Stimulated activated CD4-positive, alpha-beta T cell treated with anti-CD3 and anti-CD28 coated beads, Interleukin-15, amount 100 ng/mL, for 1 hour (primary cell): ENCODE data around the gene ZNF223.

Source experiments
- DNase-seq, 2 donors: peaks; one replicate each; pipeline ENCODE4 v3.0.0-alpha.2; 2020; ENCODE audit warnings: low read depth in 1 of 2, low spot score in 1 of 2

Gene ZNF223

DNA sequence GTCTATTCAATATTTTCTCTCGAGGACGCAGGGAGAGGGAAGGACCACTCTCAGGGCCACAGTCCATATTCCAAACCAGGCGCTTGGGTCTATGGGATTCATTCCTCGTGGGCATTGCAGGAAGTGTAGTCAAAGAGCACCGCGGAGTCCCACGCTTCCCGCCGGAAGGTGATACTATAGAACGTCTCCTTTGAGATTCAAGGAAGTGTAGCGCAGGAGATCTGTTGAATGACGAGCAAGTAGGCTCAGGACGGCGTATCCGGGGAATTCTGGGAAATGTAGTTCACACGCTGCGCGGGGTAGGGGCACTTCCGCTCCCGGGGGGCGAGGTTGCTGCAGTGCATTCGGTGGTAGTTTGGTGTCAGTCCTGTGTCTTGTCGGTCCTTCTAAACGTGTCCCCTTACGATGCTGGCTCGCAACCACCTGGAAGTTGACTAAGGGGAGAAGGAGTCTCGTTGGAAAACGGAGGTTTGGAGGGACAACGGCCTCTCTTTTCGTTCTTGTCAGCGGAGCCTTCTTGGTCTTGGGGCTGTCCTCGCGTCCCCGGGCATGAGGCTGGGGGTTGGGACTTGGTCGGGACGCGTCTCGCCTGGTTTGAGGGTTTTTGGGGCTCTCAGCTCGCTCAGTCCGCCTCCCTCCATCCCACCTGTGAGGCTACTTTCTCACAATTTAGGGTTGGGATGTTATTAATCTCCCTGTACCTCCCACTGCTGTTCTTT is 20.1 kb downstream of the ZNF223 start, which contains the start of gene ZNF284:
Gene ZNF284 (plus strand): TSS at position 336 of the 719 bp plus-strand sequence. CDS start 4,231 bp downstream, outside the sequence.
- peak; percentile 61 to 66 for DNase-seq

DNA sequence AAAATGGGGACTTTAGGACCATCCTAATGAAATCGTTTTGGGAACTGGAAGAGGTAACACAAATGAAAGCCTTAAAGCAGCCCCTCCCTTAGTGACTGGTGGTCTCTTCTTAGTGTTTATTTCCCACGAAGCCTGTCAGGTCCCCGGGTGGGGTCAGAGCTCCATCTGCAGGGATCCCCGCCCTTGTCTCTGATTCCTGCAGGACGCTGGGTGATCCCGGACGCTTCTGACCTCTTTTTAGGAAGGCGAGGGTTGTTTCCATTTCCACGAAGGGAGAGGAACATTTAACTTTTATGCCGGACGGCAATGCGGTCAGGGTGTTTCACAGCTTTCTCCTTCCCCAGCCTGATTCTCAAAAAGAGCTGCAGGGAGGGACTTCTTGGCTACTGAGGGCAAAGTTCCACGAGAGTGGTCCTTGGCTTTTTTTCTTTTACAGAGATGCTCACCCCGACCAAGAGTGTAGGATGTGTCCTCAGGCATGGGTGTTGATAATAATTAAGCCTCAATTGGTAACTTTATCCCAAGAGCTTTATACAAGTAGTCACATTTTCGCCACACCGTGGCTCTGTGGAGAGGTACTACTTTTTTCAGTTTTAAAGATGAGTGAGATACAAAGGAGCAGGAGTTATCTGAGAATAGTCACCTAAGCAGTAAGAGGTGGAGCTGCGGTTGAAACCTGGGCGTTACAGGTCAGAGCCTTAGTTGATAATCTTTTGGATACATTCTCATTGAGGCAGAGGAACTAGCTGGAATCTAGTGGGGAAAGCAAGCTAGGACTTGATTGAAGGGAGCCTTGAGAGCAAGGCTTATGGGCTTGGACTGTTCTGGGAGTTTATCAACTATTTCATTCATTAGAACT is 20.9 kb downstream of the ZNF223 start:
- DNase-seq = no peak

- no peak for DNase-seq
Observed at GRCh38 chr19:44076325-44076724, 24.5 kb downstream of the ZNF223 start.

GRCh38 chr19:44092108-44092507 is 40.3 kb downstream of the ZNF223 start:
- DNase-seq = no peak

GRCh38 chr19:44093931-44094765 is 42.3 kb downstream of the ZNF223 start, which contains the start of gene ZNF224:
Gene ZNF224 (plus strand): TSS chr19:44094361. CDS start chr19:44097874, 3,513 bp downstream.
- peak; percentile 55 to 58 for DNase-seq

DNA sequence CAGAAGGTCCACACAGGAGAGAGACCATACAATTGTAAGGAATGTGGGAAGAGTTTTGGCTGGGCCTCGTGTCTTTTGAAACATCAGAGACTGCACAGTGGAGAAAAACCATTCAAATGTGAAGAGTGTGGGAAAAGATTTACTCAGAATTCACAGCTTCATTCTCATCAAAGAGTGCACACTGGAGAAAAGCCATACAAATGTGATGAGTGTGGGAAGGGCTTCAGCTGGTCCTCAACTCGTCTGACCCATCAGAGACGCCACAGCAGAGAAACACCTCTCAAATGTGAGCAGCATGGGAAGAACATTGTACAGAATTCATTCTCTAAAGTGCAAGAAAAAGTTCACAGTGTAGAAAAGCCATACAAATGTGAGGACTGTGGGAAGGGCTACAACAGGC is 55.9 kb downstream of the ZNF223 start:
- no peak for DNase-seq

GRCh38 chr19:44109458-44109857 is 57.6 kb downstream of the ZNF223 start:
- no peak for DNase-seq

DNA sequence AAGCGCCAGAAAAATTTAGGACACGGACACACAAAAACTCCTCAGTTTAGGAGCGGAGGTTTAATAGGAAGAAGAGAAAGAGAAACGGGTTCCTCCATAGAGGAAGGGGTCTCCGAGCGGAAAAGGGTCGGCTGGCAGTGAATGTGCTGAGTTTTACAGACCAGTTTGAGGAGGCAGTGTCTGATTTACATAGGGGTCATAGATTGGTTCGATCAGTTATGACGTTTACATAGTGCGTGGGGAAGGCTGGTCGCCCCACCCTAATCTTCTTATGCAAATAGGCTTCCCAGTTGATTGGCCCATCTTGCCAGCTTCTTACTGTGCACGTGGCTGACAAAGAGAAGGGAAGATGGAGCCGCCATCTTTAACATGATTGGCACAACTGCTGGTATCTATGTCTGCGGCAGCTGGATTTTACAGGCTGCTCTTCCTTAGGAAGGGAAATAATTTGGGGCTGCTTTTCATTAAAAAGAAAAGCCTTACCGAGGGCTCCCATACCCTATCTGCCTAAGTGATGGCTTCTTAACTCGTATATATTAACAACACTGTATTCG is 60.2 kb downstream of the ZNF223 start:
- DNase-seq = no peak

- DNase-seq = no peak
Observed at GRCh38 chr19:44112802-44113137, 60.9 kb downstream of the ZNF223 start.

DNA sequence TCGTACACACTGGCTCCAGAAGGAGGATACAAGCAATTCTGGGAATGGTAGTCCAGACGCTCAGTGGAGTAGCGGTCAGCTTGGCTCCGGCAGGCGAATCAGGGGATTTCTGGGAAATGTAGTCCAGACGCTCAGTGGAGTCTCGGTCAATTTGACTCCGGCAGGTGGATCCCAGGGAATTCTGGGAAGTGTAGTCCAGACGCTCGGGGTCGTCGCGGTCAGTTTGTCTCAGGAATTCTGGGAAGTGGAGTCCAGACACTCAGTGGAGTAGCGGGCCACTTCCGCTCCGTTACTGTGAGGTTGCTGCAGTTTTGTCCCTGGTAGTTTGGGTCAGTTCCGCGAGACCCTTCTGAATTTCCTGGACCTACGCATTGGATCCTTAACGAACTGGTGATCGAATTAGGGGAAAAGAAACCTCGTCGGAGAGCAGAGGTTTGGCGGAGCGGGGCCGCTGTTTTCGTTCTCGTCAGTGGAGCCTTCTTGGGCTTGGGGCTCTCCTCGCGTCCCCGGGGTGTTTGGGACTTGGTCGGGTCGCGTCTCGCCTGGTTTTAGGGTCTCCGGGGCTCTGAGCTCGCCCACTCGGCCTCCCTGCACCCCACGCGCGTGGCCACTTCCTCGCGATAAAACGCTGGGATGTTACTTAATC is 61.4 kb downstream of the ZNF223 start, which contains the start of gene ZNF225:
Gene ZNF225 (plus strand): TSS at position 262 of the 646 bp plus-strand sequence. CDS start 2,429 bp downstream, outside the sequence.
- DNase-seq = peak; percentile 56 to 58

GRCh38 chr19:44113784-44114390 is 62.1 kb downstream of the ZNF223 start:
- no peak for DNase-seq
